Ishikawa (cell line): ENCODE data around the gene SEC61A1.

Experiments used
- CEBPB ChIP-seq: IDR thresholded peaks from 2 replicates; pipeline ENCODE4 v1.6.1; 2012
- CREB1 ChIP-seq: IDR thresholded peaks from 2 replicates; pipeline ENCODE4 v1.6.1; 2012; ENCODE audit warnings: low read depth
- EGR1 ChIP-seq: IDR thresholded peaks from 2 replicates; pipeline ENCODE4 v1.6.1; 2012
- EP300 ChIP-seq: IDR thresholded peaks from 2 replicates; pipeline ENCODE4 v1.6.1; 2012; ENCODE audit warnings: borderline replicate concordance
- NFIC ChIP-seq: IDR thresholded peaks from 2 replicates; pipeline ENCODE4 v1.6.1; 2012
- TAF1 ChIP-seq: IDR thresholded peaks from 2 replicates; pipeline ENCODE4 v1.6.1; 2012; ENCODE audit warnings: low read depth, mild to moderate bottlenecking
- TEAD4 ChIP-seq: IDR thresholded peaks from 2 replicates; pipeline ENCODE4 v1.6.1; 2012
- USF1 ChIP-seq: IDR thresholded peaks from 2 replicates; pipeline ENCODE4 v1.6.1; 2012
- YY1 ChIP-seq: IDR thresholded peaks from 2 replicates; pipeline ENCODE4 v1.6.1; 2012; ENCODE audit warnings: low read depth

- TF ChIP-seq TAF1 (no peak), EP300 (no peak), EGR1 (no peak), CEBPB (no peak), YY1 (no peak), NFIC (no peak), CREB1 (no peak), TEAD4 (no peak), USF1 (no peak)
These were observed 27.6 kb downstream of the SEC61A1 start for GRCh38 chr3:128079823-128080222.
